Posterior vena cava (tissue), 2 donors: ENCODE results near the gene RNU5B-1. TPM values are rescaled to one million over a fixed set of nuclear protein-coding genes. Genes with fewer than 3 reads are reported as not detected.
"Not testable (repeated sequence)": the region's sequence is repeated elsewhere in the genome, so short reads cannot be mapped to it uniquely, and the experiment has no call there.

Source experiments
- DNase-seq: peaks from one replicate; pipeline ENCODE4 v3.0.0-alpha.2; 2020; ENCODE audit warnings: low spot score
- intact Hi-C, 2 donors: fragments of 100-400 bp; cut with DNase I; formaldehyde crosslinking; loops; one replicate each; pipeline versions ENCODE4 v1.14.1 to v1.14.2; 2022 to 2023
- total RNA-seq, 2 donors: library from RNA; stranded (reverse); fragmentation: NEBNext Ultra II Directional; extraction: Animal tissue kit (Norgen Biotek cat#: 25700); gene quantifications; one replicate each; pipeline ENCODE4 v1.2.1, GENCODE V29; 2021
- donor health status: DM: yes; HTN: yes; CAD: no.
- donor health status: DM: yes; HTN: yes; CAD: no.

The RNU5B-1 gene
- total RNA-seq, 2 donors from 2014 or later: 95.0 to 102 TPM

- DNase-seq: peak; percentile 64
Observed at GRCh38 chr15:65337436-65338070, 33.1 kb downstream of the RNU5B-1 start.

GRCh38 chr15:65338366-65338765, 33.9 kb downstream of the RNU5B-1 start:
- intact Hi-C loops: no loop called here
- peak; percentile 40 for DNase-seq

More at GRCh38 chr15:65337436-65338070, 33.1 kb downstream of the RNU5B-1 start:
- intact Hi-C loops: no loop called here

GRCh38 chr15:65338823-65339222, 34.3 kb downstream of the RNU5B-1 start:
- intact Hi-C loops: no loop called here
- DNase-seq: peak; percentile 26

- DNase-seq: peak; percentile 42
- intact Hi-C loops: no loop called here
Observed at GRCh38 chr15:65339416-65339815, 34.9 kb downstream of the RNU5B-1 start.

- no peak for DNase-seq
- intact Hi-C loops: no loop called here
Observed at GRCh38 chr15:65339920-65340319, 35.4 kb downstream of the RNU5B-1 start.

- peak; percentile 67 for DNase-seq
- intact Hi-C loops: no loop called here
Observed at GRCh38 chr15:65342493-65342892, 38.0 kb downstream of the RNU5B-1 start.

GRCh38 chr15:65343374-65343981, 39.0 kb downstream of the RNU5B-1 start:
- intact Hi-C loops: no loop called here
- DNase-seq: peak; percentile 42

GRCh38 chr15:65344214-65344913, 39.9 kb downstream of the RNU5B-1 start:
- intact Hi-C loops: no loop called here
- peak; percentile 47 for DNase-seq

GRCh38 chr15:65344914-65345275, 40.4 kb downstream of the RNU5B-1 start:
- DNase-seq: no peak
- intact Hi-C loops: no loop called here

GRCh38 chr15:65346856-65347598, 42.5 kb downstream of the RNU5B-1 start:
- intact Hi-C loops: no loop called here
- peak; percentile 61 for DNase-seq

GRCh38 chr15:65347756-65348155, 43.3 kb downstream of the RNU5B-1 start:
- intact Hi-C loops: not testable (repeated sequence)
- peak; percentile 61 for DNase-seq

- no peak for DNase-seq
- intact Hi-C loops: no loop called here
Observed at GRCh38 chr15:65349338-65349737, 44.9 kb downstream of the RNU5B-1 start.

- DNase-seq, intact Hi-C loops: not testable (repeated sequence)
Observed at GRCh38 chr15:65351972-65352371, 47.5 kb downstream of the RNU5B-1 start.

Other genes with a start within 250 kb of the RNU5B-1 start
- 10 to 100 TPM; 82.4 to 93.9 TPM for gene RASL12, start 236.7 kb upstream of the RNU5B-1 start, total RNA-seq
- gene KBTBD13, start 227.9 kb upstream of the RNU5B-1 start, total RNA-seq: under 1 TPM; 0.37 to 0.57 TPM
- 1 to 10 TPM; 3.6 to 3.7 TPM for gene UBAP1L, start 189.5 kb upstream of the RNU5B-1 start, total RNA-seq
- gene PDCD7, start 170.9 kb upstream of the RNU5B-1 start, total RNA-seq: 10 to 100 TPM; 17.6 to 19.6 TPM
- gene CLPX, start 119.3 kb upstream of the RNU5B-1 start, total RNA-seq: 10 to 100 TPM; 28.9 to 34.8 TPM
- gene CILP, start 93.2 kb upstream of the RNU5B-1 start, total RNA-seq: 10 to 100 TPM in 1 of 2 donors, 1 to 10 TPM in 1; 9.6 to 43.4 TPM
- gene PARP16, start 17.8 kb upstream of the RNU5B-1 start, total RNA-seq: 1 to 10 TPM; 7.4 TPM
- not detected for gene RNU5A-1, start 8.6 kb upstream of the RNU5B-1 start, total RNA-seq
- not detected for gene IGDCC3, start 73.3 kb downstream of the RNU5B-1 start, total RNA-seq
- 1 to 10 TPM; 1.2 to 4.7 TPM for gene IGDCC4, start 118.3 kb downstream of the RNU5B-1 start, total RNA-seq
- gene DPP8, start 213.0 kb downstream of the RNU5B-1 start, total RNA-seq: 10 to 100 TPM; 35.6 to 40.9 TPM
- gene HACD3, start 225.8 kb downstream of the RNU5B-1 start, total RNA-seq: 10 to 100 TPM; 20.6 to 23.0 TPM